ENCODE results near the gene LZTFL1. TPM values are rescaled to one million over a fixed set of nuclear protein-coding genes. Genes with fewer than 3 reads are reported as not detected.

The LZTFL1 gene
- total RNA-seq, 1 experiment from 2014 or later, result 21.0 TPM

DNA sequence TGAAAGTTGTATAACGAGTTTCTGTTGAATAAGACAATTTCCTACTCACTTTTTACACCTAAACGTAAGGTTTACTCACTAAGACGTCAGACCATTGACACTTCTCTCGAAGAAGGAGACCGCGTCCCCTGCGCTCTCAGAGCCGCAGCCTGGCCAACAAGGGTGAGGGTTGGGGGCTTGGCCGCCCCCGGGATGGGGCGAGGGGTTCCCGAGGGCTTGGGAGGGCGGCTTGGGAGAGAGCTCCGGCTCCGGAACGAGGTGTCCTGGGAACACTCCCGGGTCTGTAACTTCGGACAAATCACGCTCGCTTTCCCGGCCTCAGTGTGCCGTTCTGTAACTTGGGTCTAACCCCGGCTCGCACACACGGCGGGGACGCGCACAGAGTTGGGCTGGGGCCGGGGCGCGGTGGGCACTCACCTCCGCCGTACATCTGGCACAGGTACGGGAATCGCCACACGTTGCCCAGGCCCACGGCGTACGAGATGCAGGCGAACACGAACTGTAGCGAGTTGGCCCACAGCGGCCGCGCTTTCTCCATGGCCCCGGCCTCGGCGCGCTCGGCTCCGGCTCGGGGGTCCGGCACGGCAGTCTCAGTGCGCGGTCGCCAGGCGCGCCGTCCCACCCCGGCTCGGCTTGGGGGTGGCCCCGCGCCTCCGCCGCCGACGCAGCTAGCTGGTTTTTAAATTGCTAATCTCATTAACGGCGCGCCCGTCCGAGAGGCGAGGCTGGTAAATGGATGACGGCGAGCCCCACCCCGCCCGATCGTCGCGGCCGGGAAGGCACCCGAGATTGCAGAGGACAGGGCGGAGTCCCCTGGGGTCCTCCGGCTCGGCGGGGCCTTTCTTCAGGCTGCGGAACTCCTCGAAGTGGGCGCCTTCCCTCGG lies 45.8 kb downstream of the LZTFL1 start, which contains the start of gene SLC6A20:
SLC6A20 (minus strand) TSS at position 655 of the 884 bp plus-strand sequence; CDS start at position 538, 117 bp downstream.
- peak within 1 kb of the TSS; percentile 22 for H2AFZ ChIP-seq (ENCODE audit: low read depth, low read length, poor library complexity, severe bottlenecking)
- no TSS peak for BruUV-seq (replicated peaks)
- H3K79me2 ChIP-seq (ENCODE audit: insufficient read depth, low read length), result no peaks in the 10 kb centered on the region
- H3K36me3 ChIP-seq (ENCODE audit: control insufficient read depth in 1 of 2, insufficient read depth in 2 of 2, low read length in 2 of 2), result no peaks in the 10 kb centered on the region
- peak; percentile 59 for ATAC-seq
- no peak for DNase-seq (ENCODE audit: low read depth, low spot score)
- H3K9me2 ChIP-seq (ENCODE audit: insufficient read depth), result no peaks in the 10 kb centered on the region
- no peaks in the 10 kb centered on the region for H4K20me1 ChIP-seq (ENCODE audit: insufficient read depth)
- H3K27ac ChIP-seq (ENCODE audit: low read depth, low read length), result peak within 1 kb of the TSS; percentile 29; the same call in 1 of the 2 replicates
- H3K9me3 ChIP-seq (ENCODE audit: control insufficient read depth in 1 of 2, insufficient read depth in 1 of 2, low read depth in 1 of 2, low read length in 2 of 2), result no peaks in the 10 kb centered on the region
- POLR2A ChIA-PET, result no interaction called here
- H3K4me2 ChIP-seq (ENCODE audit: low read length), result peak within 1 kb of the TSS; percentile 69
- CTCF ChIA-PET, result interaction anchor here (1.3 kb wide), 1 partner anchor 35 kb away, joined by 3 read pairs; no protein-coding TSS in a partner anchor
- intact Hi-C loops (cut with micrococcal nuclease), result no loop called here
- peak within 1 kb of the TSS; percentile 45 to 58 for H3K4me3 ChIP-seq (replicated peaks in 1 of 2; ENCODE audit: low read depth in 1 of 2, low read length in 2 of 2)
- peak within 1 kb of the TSS; percentile 33; the same call in 1 of the 2 replicates for H3K9ac ChIP-seq (ENCODE audit: low read length)
- RAD21 ChIA-PET (ENCODE audit: low non-redundant PET in 1 of 2, low total read pairs in 2 of 2, uncharacterized antibody in 2 of 2, unreplicated experiment in 2 of 2), result no interaction called here
- TF ChIP-seq RAD21 (IDR thresholded peaks at IDR 0.05; ENCODE audit: low read depth), result no peak
- TF ChIP-seq TCF7L2 (IDR thresholded peaks at IDR 0.05; ENCODE audit: borderline replicate concordance, extremely low read depth, insufficient read depth, insufficient read length), result no peak
- no peak for TF ChIP-seq EZH2 (IDR thresholded peaks at IDR 0.05)
- TF ChIP-seq EZH2phosphoT487 (IDR thresholded peaks at IDR 0.05; ENCODE audit: borderline replicate concordance), result no peak
- TF ChIP-seq, protein P1, sequence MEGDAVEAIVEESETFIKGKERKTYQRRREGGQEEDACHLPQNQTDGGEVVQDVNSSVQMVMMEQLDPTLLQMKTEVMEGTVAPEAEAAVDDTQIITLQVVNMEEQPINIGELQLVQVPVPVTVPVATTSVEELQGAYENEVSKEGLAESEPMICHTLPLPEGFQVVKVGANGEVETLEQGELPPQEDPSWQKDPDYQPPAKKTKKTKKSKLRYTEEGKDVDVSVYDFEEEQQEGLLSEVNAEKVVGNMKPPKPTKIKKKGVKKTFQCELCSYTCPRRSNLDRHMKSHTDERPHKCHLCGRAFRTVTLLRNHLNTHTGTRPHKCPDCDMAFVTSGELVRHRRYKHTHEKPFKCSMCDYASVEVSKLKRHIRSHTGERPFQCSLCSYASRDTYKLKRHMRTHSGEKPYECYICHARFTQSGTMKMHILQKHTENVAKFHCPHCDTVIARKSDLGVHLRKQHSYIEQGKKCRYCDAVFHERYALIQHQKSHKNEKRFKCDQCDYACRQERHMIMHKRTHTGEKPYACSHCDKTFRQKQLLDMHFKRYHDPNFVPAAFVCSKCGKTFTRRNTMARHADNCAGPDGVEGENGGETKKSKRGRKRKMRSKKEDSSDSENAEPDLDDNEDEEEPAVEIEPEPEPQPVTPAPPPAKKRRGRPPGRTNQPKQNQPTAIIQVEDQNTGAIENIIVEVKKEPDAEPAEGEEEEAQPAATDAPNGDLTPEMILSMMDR (IDR thresholded peaks at IDR 0.05 in 2 of 3, conservative IDR thresholded peaks at IDR 0.05 in 1 of 3; ENCODE audit: borderline replicate concordance in 1 of 3, insufficient read depth in 1 of 3, low read depth in 2 of 3, low read length in 2 of 3), result no peak
- TF ChIP-seq ZFX (IDR thresholded peaks at IDR 0.05), result no peak
- TF ChIP-seq, protein P2, sequence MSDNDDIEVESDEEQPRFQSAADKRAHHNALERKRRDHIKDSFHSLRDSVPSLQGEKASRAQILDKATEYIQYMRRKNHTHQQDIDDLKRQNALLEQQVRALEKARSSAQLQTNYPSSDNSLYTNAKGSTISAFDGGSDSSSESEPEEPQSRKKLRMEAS (IDR thresholded peaks at IDR 0.05), result no peak
- TF ChIP-seq CEBPB (IDR thresholded peaks at IDR 0.05; ENCODE audit: low read depth), result no peak
- no peak for TF ChIP-seq SP1 (IDR thresholded peaks at IDR 0.05; ENCODE audit: low read depth)
- H3K27me3 ChIP-seq (ENCODE audit: insufficient read depth, low read length), result no peaks in the 10 kb centered on the region
- peaks cover 5 to 22% of the 10 kb centered on the region in 2 experiments; a peak in 2 of 4 replicates for H3K4me1 ChIP-seq (ENCODE audit: control insufficient read depth in 1 of 2, insufficient read depth in 2 of 2, low read length in 2 of 2)
